UCSD-AML1 (cell line): Measurements from ENCODE around the gene FBH1.
"Not testable (repeated sequence)": the region's sequence is repeated elsewhere in the genome, so short reads cannot be mapped to it uniquely, and the experiment has no call there.

Source experiments
- DNase-seq: peaks from one replicate; lab custom pipeline; 2025; ENCODE audit not compliant: unreplicated experiment; lab: John Stamatoyannopoulos, UW

Gene FBH1

GRCh38 chr10:5958077-5958476 lies 68.0 kb downstream of the FBH1 start:
- DNase-seq, result no peak

GRCh38 chr10:5958675-5959074 lies 68.6 kb downstream of the FBH1 start:
- no peak for DNase-seq

- DNase-seq, result no peak
Measured at GRCh38 chr10:5959142-5959541, 69.1 kb downstream of the FBH1 start.

GRCh38 chr10:5959581-5960069 lies 69.6 kb downstream of the FBH1 start:
- DNase-seq, result no peak

- DNase-seq, result no peak
Measured at GRCh38 chr10:5960070-5960972, 70.3 kb downstream of the FBH1 start.

GRCh38 chr10:5960973-5961275 lies 70.9 kb downstream of the FBH1 start:
- not testable (repeated sequence) for DNase-seq

GRCh38 chr10:5961405-5962100 lies 71.5 kb downstream of the FBH1 start:
- no peak for DNase-seq

GRCh38 chr10:5962358-5962940 lies 72.4 kb downstream of the FBH1 start:
- DNase-seq, result not testable (repeated sequence)

GRCh38 chr10:5963071-5963470 lies 73.0 kb downstream of the FBH1 start:
- DNase-seq, result no peak

- DNase-seq, result no peak
Measured at GRCh38 chr10:5963591-5963990, 73.5 kb downstream of the FBH1 start.

GRCh38 chr10:5964736-5965135 lies 74.7 kb downstream of the FBH1 start:
- no peak for DNase-seq

- DNase-seq, result no peak
Measured at GRCh38 chr10:5965266-5965665, 75.2 kb downstream of the FBH1 start.

- no peak for DNase-seq
Measured at GRCh38 chr10:5968037-5968680, 78.1 kb downstream of the FBH1 start.

- DNase-seq, result no peak
Measured at GRCh38 chr10:5968681-5969453, 78.8 kb downstream of the FBH1 start.

GRCh38 chr10:5970066-5970465 lies 80.0 kb downstream of the FBH1 start:
- DNase-seq, result no peak

GRCh38 chr10:5970527-5970926 lies 80.5 kb downstream of the FBH1 start:
- DNase-seq, result no peak

GRCh38 chr10:5971315-5971832 lies 81.3 kb downstream of the FBH1 start:
- DNase-seq, result peak; percentile 37

- no peak for DNase-seq
Measured at GRCh38 chr10:5971886-5972285, 81.8 kb downstream of the FBH1 start.

- no peak for DNase-seq
Measured at GRCh38 chr10:5973069-5973468, 83.0 kb downstream of the FBH1 start.
